Measurements from ENCODE around the gene COL18A1.
"Not testable (repeated sequence)": the region's sequence is repeated elsewhere in the genome, so short reads cannot be mapped to it uniquely, and the experiment has no call there.

COL18A1 gene

DNA sequence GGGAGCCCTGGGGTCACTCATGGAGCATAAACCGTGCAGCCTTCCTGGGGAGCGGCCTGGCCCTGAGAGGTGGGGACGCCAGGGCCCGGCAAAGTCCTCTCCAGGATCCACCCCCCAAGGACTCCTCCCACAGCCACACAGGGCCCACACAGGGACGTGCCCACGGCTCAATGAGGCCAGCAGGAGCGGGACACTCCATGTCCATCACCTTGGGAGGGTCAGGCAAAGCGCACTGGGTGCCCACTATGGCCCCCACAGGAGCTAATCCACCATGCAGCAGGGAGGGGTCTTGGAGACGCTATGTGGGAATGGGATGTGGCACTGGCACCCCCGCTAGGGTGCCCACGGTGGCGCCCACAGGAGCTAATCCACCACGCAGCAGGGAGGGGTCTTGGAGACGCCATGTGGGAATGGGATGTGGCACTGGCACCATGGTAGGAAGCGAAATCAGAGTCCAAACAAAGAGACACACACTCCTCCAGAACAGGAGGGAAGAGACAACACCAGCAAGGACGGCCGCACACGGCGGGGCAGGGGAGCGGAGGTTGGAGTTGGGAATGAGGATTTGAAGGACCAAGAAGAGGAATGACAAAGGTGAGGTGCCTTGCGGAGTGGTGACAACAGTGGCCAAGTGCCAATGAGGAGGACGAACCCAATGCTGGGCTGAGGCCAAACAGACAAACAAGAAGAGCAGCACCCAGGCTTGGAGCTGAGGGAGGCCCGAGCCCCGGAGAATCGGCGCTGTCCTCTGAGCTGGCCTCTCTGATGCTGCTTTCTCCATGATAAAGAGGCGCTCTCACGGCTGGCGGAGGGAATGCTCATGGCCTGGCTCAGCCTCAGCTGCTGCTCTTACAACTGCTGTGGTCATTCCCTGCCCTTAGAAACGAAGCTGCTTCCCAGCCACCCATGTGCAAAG is 155.4 kb downstream of the COL18A1 start:
- no peak for DNase-seq (ENCODE audit: low read depth in 2 of 2)

DNA sequence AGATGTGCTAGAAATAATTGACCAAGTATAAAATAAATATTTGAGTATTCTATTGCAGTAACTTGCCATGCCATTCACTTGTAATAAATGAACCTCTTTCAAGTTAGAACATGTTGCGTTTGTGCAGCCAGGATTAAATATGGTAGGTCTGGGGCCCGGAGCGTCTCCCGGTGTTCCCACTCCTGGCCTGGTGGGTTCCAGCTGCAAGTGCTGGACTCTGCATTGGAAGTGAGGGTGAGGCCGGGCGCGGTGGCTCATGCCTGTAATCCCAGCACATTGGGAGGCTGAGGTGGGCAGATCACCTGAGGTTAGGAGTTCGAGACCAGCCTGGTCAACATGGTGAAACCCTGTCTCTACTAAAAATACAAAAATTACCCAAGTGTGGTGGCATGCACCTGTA is 156.3 kb downstream of the COL18A1 start:
- DNase-seq (ENCODE audit: low read depth in 2 of 2): not testable (repeated sequence)

DNA sequence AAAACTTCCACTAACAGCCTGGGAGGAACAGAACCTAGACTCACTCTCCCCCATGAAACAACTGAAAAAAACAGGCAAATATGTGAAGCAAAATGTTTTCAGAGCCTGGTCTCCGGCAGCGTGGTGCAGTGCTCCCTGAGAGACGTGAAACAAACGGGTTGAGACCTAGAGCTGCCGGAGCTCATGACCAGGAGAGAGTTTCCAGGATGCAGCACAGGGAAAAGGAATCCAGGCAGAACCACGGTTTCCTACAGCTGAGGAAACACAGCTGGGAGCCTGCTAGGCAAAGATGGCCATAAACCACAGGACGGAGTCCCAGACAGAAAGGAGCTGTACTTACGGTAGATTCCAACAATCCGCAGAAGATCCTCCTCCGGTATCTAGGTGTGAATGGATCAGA is 157.4 kb downstream of the COL18A1 start:
- no peak for DNase-seq (ENCODE audit: low read depth in 2 of 2)

DNA sequence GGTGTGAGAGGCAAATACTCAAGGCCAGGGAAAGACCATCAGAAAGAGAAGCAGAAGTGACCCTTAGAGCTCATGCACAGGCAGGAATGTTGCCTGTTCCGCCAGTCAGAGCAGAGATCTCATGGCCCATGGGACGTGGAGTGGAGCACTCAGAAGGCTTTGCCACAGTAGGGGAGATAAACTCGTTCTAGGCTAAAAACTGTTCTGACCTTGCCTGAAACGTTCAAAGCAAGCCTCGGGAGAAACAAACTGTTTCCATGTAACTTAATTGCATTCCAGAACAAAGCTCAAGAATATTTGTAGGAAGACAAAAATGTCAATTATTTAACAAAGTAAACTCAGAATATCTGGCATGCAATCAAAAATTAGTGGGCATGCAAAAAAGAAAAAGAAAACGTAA is 158.0 kb downstream of the COL18A1 start:
- no peak for DNase-seq (ENCODE audit: low read depth in 2 of 2)
